GM19238 (cell line): ENCODE results near the gene GTPBP1.

Source experiments
- DNase-seq: peaks from one replicate; pipeline ENCODE4 v3.0.0; 2011; ENCODE audit warnings: low spot score; ENCODE audit not compliant: insufficient read length

GTPBP1 gene

DNA sequence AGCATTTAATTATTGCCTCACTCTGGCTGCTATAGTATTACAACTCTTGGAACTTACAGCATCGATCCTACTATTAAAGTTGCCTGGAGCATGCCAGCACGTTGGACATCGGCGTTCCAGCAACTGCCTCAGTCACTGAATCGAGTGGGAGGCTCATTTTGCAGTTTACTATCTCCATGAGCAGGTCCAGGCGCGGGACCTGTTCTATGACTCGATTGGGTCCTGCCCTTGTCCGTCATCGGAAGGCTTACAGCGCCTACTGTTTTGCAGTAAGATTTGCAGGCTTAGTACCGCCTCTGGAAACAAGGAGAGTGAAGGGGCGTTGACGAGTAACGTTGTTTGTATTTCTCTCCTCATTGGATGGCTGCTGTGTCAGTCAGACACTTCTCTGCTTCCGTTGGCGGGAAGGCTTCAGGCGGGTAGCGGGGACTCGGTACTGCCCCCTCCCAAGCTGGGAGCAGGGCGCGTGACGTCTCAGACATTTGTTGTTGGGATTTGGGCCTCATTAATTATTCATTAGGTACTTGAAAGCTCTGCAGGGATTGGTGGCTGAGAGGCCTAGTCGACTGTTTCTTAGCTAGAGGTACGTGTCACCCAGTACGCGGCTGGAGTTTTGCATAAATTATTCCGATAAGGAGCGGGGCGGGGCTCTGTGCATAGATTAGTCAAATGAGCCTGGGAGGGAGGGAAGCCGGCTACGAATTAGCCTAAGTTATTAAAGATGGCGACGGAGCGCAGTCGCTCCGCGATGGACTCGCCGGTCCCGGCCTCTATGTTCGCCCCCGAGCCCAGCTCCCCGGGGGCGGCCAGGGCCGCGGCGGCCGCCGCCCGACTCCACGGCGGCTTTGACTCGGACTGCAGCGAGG lies at the start of gene GTPBP1:
Gene GTPBP1, plus strand, starts transcription at position 710 of the 866 bp plus-strand sequence. Its CDS starts 12 bp downstream, at position 722.
- DNase-seq, result peak; percentile 91

GRCh38 chr22:38656256-38657044 lies 49.3 kb upstream of the GTPBP1 start, which contains the start of the genes CBY1 and FAM227A:
TSS of gene CBY1 (plus strand) at chr22:38656638. CDS start at chr22:38668055, 11,417 bp downstream.
TSS of gene FAM227A (minus strand) at chr22:38656392. CDS start at chr22:38650168, 6,224 bp downstream.
- peak; percentile 96 for DNase-seq

GRCh38 chr22:38657045-38657909 lies 48.5 kb upstream of the GTPBP1 start:
- DNase-seq, result peak; percentile 35

DNA sequence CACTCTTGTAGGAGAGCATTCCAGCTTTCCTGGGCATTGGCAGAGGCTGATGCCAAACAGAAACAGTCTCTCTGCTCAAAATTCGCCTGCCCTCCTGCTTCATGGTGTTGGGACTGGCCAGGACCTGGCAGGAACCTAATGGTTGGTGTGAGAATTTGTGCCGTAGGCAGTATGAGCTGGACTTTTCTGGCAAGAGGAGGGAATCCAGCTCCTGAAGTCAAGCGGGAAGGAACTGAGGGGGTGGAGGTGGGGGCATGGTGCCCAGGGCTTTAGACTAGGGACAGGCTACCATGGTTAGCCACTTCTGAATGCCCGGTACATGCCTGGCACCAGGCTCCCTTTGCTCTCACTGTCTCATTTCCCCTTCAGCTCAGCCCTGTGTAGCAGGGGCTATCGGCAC lies 30.9 kb upstream of the GTPBP1 start:
- no peak for DNase-seq

DNA sequence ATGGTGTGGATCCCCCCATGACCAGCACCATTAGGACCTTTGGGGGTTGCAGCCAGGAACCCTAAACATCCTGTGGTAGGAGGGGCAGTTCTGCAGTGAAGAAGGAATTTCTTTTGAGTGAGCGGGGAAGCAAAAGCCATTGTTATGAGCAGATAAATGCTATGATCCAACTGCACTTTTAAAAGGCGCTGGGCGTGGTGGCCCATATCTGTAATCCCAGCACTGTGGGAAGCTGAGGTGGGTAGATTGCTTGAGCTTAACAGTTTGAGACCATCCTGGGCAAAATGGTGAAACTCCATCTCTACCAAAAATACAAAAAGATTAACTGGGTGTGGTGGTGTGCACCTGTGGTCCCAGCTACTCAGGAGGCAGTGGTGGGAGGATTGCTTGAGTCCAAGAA lies 29.9 kb upstream of the GTPBP1 start:
- DNase-seq, result no peak

DNA sequence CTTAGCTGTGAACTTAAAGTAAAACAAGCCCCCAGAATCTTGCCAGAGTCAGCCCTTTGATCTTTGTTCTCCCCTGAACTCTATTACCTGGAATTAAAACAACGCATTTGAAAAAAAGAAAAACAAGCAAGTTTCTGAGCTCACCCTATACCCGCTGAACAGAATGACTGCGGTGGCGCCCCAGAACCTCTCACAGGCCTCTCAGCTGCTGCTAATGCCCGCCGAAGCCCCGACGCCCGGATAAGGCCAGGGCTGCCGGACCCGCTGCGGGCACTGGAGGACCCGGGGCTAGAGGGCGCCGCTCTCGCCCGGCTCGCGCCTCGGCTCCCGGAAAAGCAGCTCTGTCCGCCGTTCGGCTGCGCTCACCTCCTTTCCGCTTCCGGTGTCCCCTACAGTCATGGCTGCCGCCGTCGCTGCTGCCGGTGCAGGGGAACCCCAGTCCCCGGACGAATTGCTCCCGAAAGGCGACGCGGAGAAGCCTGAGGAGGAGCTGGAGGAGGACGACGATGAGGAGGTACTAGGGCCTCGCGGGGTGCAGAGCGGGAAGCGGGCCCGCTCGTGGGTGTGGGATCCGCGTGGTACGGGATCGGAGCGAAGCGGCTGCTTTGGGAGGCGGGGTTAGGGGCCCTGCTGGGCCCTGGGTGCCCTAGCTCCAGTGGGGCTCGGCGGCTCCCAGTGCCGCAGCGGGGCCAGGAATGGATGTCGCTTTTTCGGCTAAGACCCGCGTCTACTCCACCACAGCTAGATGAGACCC lies 24.0 kb upstream of the GTPBP1 start, which contains the start of gene TOMM22:
Gene TOMM22, plus strand, starts transcription at position 376 of the 754 bp plus-strand sequence. Its CDS starts 22 bp downstream, at position 398.
- peak; percentile 99 for DNase-seq

- DNase-seq, result no peak
Observed at GRCh38 chr22:38684895-38685294, 20.8 kb upstream of the GTPBP1 start.

GRCh38 chr22:38685761-38686160 lies 20.0 kb upstream of the GTPBP1 start:
- no peak for DNase-seq

DNA sequence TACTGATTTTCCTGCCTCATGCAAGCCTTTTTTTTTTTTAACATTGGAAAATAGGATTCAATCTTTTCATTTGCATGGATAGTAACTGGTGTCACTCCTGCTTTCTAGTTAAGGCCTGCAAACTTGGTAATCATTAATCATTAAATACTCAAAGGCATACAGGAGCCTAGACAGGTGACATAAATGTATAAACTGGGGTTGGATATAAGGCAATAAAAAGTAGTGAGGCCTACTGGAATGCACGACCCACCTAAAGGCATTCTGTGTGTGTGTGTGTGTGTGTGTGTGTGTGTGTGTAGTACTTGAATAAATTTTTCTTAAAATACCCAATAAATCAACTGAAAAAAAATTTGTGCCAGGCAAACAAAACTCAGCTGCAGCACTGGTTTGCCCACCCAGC lies 16.1 kb upstream of the GTPBP1 start:
- DNase-seq, result no peak

- DNase-seq, result no peak
Observed at GRCh38 chr22:38694049-38694448, 11.7 kb upstream of the GTPBP1 start.

DNA sequence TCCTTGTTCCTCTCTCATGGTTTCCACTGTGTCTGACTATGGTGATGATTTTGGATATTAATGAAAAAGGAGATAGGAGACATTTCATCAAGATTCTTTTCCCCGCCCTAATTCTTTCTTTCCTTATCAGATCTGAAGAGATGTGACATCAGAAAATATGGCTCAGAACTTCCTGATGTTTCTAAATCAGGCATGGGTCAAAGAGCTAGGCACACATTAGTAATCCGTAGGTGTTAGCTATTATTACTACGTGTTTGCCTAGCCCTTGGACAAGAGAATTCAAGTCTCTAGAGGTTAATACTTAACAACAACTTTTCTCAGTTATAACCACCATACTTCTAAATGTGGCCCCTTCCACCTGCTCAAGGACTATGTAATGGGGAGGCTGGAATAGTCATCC lies 10.8 kb upstream of the GTPBP1 start:
- no peak for DNase-seq

- no peak for DNase-seq
Observed at GRCh38 chr22:38696606-38697424, 8.9 kb upstream of the GTPBP1 start.

- DNase-seq, result no peak
Observed at GRCh38 chr22:38697425-38698089, 8.2 kb upstream of the GTPBP1 start.

DNA sequence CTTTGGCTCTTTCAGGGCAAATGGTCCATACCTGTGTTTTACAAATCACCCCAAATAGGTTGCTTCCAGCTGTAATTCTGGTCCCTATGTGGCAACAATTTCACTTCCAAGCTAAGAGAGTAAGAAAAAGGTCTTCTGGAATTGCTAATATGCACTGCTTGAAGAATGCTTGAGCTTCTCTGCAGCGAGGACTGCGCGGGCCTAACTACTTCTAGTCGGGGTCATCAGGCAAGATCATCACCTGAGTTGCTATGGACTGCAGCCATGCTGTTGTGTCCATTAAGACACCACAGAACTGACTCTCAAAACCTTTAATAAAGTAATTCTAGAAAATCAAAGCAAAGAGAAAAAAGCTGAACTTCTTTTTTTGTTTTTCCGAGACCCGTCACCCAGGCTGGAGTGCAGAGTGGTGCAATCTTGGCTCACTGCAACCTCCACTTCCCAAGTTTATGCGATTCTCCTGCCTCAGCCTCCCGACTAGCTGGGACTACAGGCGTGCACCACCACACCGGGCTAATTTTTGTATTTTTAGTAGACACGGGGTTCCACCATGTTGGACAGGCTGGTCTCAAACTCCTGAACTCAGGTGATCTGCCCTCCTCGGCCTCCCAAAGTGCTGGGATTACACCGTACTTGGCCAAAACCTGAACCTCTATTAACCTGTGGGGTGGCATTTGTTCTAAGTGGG lies 7.2 kb upstream of the GTPBP1 start:
- DNase-seq, result no peak

- no peak for DNase-seq
Observed at GRCh38 chr22:38699143-38699542, 6.6 kb upstream of the GTPBP1 start.

- DNase-seq, result no peak
Observed at GRCh38 chr22:38699784-38700183, 6.0 kb upstream of the GTPBP1 start.

DNA sequence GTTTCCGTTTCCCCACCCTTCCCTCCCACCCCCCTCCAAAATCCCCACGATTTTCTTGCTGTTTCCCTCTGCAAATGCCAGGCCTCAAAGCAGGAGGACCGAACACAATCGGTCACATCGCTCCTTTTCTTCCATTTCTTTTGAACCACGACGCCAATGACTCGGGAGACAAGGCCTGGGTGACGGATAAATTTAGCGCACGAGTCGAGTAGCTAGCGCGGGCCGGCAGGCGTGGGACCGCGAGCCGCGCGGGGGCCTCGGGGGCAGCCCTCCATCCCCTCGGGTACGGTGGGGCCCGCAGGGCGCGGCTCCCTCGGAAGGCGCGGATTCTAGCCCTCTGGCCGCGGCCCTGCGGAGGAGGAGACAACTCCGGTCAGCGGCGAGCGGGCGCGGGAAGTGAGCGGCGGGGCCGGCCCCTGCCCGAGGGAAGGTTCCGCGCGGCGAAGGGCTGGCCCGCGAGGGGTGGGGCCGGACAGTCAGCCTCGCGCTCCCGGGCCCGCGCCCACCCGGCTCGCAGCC lies 5.4 kb upstream of the GTPBP1 start:
- peak; percentile 44 for DNase-seq
